Left kidney (tissue), 2 donors: ENCODE results near the gene QSOX2. TPM values are rescaled to one million over a fixed set of nuclear protein-coding genes. Genes with fewer than 3 reads are reported as not detected.
"Not testable (repeated sequence)": the region's sequence is repeated elsewhere in the genome, so short reads cannot be mapped to it uniquely, and the experiment has no call there.

ENCODE experiments used
- DNase-seq: peaks from one replicate; pipeline ENCODE4 v3.0.0-alpha.2; 2013
- polyA plus RNA-seq: library from polyadenylated mRNA; unstranded; fragments of 120-200 nt; gene quantifications from one replicate; pipeline ENCODE4 v1.2.1, GENCODE V29; 2013; ENCODE audit not compliant: insufficient read length

QSOX2 gene
- polyA plus RNA-seq, 1 donor = 18.6 TPM

GRCh38 chr9:136266641-136267040, 21.0 kb upstream of the QSOX2 start:
- not testable (repeated sequence) for DNase-seq

- no peak for DNase-seq
Measured at GRCh38 chr9:136265561-136266355, 20.1 kb upstream of the QSOX2 start.

DNA sequence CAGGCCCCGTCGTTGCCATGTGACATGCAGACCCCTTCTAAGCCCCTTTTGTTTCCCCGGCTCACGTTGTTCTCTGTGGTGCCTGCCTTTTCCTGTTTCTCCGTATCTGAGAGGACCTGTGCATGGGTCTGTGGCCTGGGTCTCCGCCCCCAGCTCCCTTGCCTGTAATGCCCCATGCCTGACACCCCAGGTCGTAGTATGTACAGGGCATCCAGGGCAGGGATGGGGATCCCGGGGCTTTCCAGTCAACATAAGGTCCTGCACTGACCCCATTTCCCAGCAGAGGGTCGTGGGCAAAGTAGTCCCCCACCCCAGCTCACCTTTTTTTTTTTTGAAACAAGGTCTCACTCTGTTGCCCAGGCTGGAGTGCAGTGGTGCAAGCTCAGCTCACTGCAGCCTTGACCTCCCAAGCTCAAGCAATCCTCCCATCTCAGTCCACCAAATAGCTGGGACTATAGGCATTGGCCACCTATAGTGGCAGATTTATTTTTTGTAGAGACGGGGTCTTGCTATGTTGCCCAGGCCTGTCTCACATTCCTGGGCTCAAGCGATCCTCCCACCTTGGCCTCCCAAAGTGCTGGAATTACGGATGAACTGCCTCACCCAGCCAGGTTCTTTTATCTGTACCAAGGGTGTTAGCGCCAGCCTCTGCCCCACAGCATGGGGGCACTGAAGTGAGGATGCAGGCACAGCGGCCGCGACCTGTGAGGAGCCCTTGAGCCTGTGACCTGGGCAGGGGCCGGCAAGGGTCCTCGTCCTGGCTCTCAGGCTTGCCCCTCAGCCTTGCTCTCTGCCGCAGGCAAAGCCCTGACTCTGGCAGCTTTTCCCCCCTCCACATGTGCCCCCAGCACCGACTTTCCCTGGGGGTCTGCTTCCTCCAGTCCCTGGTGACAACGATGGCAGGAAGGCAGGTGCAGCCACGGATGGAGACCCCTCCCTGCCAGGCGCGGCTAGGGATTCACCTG, 19.1 kb upstream of the QSOX2 start:
- no peak for DNase-seq

DNA sequence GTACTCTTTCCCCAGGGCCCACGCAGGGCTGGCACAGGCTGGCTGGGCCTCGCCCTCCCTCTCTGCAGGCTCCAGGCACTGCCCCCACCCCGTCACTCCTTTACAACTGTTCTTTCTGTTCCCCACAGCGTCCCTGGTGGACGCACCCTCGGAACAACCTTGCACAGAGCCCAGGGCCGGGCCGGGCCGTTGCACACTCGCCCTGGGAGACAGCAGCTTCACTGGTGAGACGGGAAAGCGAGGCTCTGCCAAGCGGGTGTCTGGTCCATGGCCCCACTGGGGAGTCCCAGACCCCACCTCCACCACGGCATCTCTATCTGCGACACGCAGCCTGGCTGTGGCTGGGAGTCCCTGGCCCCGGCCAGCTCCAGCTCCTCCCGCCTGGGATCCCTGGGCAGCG, 18.4 kb upstream of the QSOX2 start:
- no peak for DNase-seq

GRCh38 chr9:136262671-136263178, 17.1 kb upstream of the QSOX2 start:
- DNase-seq = no peak

DNA sequence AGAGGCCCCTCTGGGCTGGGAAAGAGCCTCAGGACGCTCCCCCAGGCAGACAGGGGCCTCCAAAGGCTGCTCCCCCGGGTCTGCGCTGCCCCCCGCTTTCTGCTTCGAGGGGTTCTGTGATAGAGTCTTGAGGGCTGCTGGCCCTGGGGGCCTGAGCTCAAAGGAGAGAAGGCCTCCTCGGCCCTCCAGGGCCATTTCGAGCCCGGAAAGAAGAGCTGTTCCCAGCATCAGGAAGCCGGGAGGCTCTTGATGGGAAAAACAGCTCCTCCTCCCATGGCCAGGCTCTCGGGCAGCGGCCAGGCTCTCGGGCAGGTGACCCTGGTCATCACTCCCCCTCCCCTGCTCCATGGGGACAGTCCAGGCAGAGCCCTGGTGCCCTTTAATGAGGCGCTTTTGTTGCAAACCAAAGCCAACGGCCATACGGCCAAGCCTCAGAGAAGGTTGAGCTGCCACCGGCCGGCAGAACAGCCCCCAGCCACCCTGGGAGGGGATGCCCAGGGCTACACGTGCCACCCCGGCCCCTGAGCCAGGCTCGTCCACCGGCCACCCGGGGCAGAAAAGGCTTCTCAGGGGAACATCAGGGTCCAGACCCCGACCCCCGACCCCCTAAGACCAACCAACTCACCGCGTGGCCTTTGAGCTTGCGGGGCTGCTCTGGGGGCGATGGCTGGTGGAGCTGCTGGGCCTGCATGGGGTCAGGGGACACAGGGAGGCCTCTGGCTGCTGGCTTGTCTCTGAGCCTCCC, 16.2 kb upstream of the QSOX2 start:
- no peak for DNase-seq

DNA sequence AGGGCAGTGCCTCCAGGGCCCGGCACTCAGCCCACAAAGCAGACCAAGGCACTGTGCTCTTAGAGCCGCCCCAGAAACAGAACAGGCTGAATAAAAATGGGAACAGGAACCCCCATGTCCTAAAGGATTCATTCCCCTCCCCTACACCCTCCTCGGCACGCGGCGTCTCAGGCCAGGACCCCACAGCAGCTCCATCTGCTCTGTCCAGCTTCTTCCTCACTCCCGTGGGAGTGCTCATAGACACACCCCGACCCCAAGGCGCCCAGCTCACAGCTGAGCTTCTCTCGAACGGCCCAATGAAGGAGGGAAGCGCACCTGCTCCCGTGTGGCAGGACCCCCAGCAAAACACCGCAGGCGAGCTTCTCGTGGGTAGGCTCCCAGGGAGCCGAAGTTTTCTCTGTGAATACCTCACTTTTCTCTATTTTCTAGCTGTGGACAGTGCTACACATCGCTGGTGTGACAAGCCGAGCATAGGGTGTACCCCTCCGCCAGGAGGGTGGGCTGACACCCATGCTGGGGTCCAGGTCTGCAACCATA, 15.4 kb upstream of the QSOX2 start:
- DNase-seq = no peak

- DNase-seq = no peak
Measured at GRCh38 chr9:136260521-136260920, 14.9 kb upstream of the QSOX2 start.

DNA sequence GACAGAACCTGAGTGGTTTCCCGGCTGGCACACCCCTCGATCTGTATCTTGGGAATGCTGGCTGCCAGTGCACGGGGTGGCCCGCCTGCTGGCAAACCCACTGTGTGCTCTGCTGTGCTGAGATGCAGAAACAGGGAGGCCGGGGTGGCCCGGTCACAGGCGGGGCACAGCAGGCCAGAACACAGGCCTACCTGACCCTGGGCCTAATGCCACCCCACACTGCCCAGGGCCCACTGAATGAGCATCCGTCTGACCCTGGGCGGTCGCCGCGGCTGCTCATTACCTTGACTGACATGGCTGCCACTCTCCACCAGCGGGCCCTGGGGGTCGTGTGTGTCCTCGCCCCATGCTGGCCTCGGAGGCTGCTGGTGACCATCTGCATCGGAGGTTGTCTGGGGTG, 14.2 kb upstream of the QSOX2 start:
- DNase-seq = no peak

GRCh38 chr9:136259517-136259813, 13.9 kb upstream of the QSOX2 start:
- DNase-seq = no peak

DNA sequence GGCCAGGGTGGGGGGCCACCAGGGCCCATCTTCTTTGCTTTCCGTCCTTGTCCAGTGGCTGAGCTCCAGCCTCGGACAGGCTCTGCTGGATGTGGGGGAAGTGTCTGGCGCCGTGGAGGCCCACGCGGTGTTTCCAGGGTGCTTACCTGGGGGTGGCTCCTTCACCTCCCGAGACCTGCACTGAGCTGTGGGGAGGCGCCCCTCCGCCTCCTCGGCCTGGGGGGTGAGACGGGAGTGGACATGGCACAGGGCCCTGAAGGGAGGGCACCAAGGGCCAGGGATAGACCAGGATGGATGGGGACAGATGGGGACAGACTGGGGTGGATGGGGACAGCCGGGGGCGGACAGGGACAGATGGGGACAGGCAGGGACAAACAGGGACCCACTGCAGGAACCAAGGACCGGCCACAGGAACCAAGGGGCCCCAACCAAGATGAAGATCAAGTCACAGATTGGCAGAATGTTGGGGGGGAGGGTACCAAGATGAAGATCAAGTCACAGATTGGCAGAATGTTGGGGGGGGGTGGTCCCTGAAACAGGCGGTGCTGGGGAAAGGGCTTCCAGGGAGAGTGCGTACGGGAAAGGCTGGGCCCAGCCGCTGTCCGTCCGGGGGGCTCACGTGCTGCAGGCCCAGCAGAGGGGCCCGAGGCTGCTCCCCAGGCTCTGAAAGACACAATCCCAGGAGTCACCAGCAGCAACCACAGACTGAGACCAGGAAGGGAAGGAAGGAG, 13.3 kb upstream of the QSOX2 start:
- no peak for DNase-seq

- DNase-seq = no peak
Measured at GRCh38 chr9:136258299-136258625, 12.7 kb upstream of the QSOX2 start.

GRCh38 chr9:136257381-136258298, 12.0 kb upstream of the QSOX2 start:
- DNase-seq = no peak

DNA sequence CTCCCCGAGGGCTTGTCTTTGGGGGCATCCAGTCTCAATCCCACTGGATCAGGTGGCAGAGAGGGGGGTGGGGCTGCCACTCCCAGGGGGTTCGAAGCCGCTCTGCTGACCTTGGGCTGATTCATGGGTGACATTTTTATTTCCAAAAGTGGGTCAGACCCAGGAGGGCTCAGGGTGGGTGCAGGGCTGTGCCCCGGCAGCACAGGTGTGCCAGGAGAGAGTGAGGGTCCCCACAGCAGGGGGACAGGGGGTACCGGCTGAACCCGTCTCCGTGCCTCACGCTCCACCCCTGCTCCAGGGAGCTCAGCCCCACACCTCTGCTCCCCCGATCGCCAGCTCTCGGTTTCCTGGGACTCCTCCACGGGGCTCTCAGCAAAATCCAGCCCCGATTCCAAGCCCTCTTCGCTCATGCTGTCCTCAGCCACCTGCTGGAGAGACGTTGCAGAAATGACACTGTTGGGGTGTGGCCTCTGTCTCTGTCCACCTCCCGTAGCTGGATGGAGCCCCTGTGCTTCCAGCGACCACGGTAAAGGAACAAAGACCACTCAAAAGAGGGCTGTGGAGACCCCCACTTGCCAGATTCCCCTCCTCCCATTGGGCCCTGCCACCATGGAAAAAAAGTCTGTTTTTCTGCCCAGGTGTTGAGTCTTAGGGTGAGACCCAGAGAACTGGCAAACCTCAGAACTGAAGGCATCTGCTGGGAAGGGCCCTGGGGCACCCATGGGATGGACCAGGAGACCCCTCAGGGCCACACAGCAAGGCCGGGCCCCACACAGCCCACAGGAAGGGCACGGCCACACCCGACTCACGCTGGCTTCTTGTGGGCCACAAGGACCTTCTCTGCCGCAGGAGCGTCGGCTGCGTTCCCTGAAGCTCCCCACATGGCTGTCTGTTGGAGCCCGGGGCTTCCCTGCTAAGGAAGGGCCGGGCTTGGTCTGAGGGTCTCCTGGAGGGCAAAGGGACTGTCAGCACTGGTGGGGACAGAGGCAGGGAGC, 10.6 kb upstream of the QSOX2 start:
- no peak for DNase-seq

DNA sequence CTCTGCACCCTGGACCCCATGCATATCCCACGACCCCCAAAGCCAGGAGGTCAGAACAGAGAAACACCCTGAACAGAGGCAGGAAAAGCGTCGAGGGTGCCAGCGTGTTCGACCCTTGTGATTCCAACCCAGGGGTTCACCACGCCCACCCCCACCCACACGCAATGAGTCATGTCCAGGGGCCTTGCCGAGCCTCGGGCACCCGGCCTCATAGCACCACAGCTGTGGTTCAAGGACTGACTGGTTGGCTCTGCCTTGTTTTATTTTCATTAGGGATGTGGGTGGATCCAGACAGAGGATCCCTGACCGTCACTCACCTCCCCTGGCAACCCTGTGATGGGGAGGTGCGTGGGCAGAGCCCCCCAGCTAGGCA, 9.5 kb upstream of the QSOX2 start:
- DNase-seq = no peak

DNA sequence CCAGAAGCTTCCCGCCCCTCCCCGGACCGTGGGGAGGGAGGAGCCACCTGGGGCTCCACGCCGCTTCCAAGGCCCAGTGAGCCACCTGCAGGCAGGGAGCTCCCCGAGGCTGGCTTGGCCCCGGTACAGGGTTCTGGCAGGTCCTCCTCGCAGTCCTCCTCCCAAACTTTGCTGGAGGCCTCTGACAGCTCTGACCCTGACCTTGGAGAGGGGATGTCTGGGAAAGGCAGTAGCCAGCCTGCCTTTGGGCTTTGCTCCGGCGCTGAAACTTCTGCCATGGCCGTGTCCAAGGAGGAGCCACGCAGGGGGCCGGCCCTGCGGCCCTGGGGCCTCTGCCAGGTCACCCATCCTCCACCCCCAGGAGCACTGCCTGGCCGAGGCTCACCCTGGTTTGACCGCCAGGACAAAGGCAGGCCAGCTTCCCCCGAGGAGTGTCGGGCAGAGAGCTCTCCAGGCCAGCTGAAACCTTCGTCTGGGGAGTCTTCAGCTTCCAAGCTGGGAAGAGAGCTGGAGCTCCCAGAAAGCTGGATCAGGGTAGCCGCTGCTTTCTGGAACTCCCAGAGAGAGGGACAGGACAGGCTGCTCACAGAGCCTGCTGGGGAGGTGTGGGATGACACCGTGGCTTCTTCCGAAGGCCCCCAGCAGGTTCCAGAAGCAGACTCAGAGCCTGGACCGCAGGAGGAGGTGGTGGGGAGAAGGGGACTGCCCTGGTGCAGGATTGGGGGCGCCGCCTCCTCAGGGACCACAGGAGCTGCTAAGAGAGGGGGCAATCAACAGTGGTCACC, 9.0 kb upstream of the QSOX2 start:
- DNase-seq = no peak

GRCh38 chr9:136253246-136254130, 7.9 kb upstream of the QSOX2 start:
- no peak for DNase-seq
